Parathyroid adenoma (tissue), 2 donors: ENCODE measurements around the gene SOX12.

ENCODE experiments used
- H2AFZ ChIP-seq: fragments of 300-600 bp; sonication (generic); one replicate; pipeline ENCODE4 v1.7.0; 2017; ENCODE audit warnings: antibody characterized with exemption, mild to moderate bottlenecking
- H3K27ac ChIP-seq: fragments of 300-600 bp; sonication (generic); one replicate; pipeline ENCODE4 v1.7.0; 2017
- H3K27me3 ChIP-seq: fragments of 300-600 bp; sonication (generic); one replicate; pipeline ENCODE4 v1.7.0; 2017; ENCODE audit warnings: low read length; ENCODE audit not compliant: control insufficient read depth, insufficient read depth
- H3K36me3 ChIP-seq: fragments of 300-600 bp; sonication (generic); one replicate; pipeline ENCODE4 v1.7.0; 2017; ENCODE audit warnings: low read length; ENCODE audit not compliant: control insufficient read depth, insufficient read depth
- H3K4me1 ChIP-seq: fragments of 300-600 bp; sonication (generic); one replicate; pipeline ENCODE4 v1.7.0; 2017; ENCODE audit warnings: control low read depth
- H3K4me2 ChIP-seq: fragments of 300-600 bp; sonication (generic); one replicate; pipeline ENCODE4 v1.7.0; 2017; ENCODE audit warnings: low read length
- H3K4me3 ChIP-seq: fragments of 300-600 bp; sonication (generic); one replicate; pipeline ENCODE4 v1.7.0; 2017; ENCODE audit warnings: low read depth, low read length
- H3K79me2 ChIP-seq: fragments of 300-600 bp; sonication (generic); one replicate; pipeline ENCODE4 v1.7.0; 2017; ENCODE audit warnings: control low read depth
- H3K9ac ChIP-seq: fragments of 300-600 bp; sonication (generic); one replicate; pipeline ENCODE4 v1.7.0; 2017; ENCODE audit warnings: mild to moderate bottlenecking
- H3K9me3 ChIP-seq: fragments of 300-600 bp; sonication (generic); one replicate; pipeline ENCODE4 v1.7.0; 2017; ENCODE audit warnings: low read length; ENCODE audit not compliant: control insufficient read depth
- TF ChIP-seq, protein P1 (sequence below): fragments of 300-600 bp; sonication (generic); IDR thresholded peaks from one replicate; pipeline ENCODE4 v1.7.0; 2017; ENCODE audit warnings: antibody characterized with exemption, mild to moderate bottlenecking
- donor health status: primary hyperparathyroidism.

Gene SOX12

GRCh38 chr20:324177-325044, 941 bp upstream of the SOX12 start:
- peak overlapping the region; percentile 76 for H3K4me2 ChIP-seq
- no peaks in the 10 kb centered on the region for H3K9me3 ChIP-seq
- no peaks in the 10 kb centered on the region for H3K79me2 ChIP-seq
- H3K36me3 ChIP-seq, result no peaks in the 10 kb centered on the region
- H3K4me3 ChIP-seq, result peak overlapping the region; percentile 68
- H3K27me3 ChIP-seq, result no peaks in the 10 kb centered on the region
- peak overlapping the region; percentile 78 for H3K27ac ChIP-seq
- peaks cover 8% of the 10 kb centered on the region for H3K4me1 ChIP-seq
- no peak overlapping the region for H3K9ac ChIP-seq
- TF ChIP-seq, protein P1, sequence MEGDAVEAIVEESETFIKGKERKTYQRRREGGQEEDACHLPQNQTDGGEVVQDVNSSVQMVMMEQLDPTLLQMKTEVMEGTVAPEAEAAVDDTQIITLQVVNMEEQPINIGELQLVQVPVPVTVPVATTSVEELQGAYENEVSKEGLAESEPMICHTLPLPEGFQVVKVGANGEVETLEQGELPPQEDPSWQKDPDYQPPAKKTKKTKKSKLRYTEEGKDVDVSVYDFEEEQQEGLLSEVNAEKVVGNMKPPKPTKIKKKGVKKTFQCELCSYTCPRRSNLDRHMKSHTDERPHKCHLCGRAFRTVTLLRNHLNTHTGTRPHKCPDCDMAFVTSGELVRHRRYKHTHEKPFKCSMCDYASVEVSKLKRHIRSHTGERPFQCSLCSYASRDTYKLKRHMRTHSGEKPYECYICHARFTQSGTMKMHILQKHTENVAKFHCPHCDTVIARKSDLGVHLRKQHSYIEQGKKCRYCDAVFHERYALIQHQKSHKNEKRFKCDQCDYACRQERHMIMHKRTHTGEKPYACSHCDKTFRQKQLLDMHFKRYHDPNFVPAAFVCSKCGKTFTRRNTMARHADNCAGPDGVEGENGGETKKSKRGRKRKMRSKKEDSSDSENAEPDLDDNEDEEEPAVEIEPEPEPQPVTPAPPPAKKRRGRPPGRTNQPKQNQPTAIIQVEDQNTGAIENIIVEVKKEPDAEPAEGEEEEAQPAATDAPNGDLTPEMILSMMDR, result peak; percentile 37
- H2AFZ ChIP-seq, result peak overlapping the region; percentile 85

- Histone ChIP-seq H3K4me2 (peak overlapping the region; percentile 76), H3K27me3 (no peaks in the 10 kb centered on the region), H3K9ac (no peak overlapping the region), H3K9me3 (no peaks in the 10 kb centered on the region), H3K27ac (peak overlapping the region; percentile 79), H3K36me3 (no peaks in the 10 kb centered on the region), H3K4me1 (peaks cover 14% of the 10 kb centered on the region), H3K4me3 (peak overlapping the region; percentile 83), H2AFZ (peak overlapping the region; percentile 74), H3K79me2 (no peaks in the 10 kb centered on the region)
- TF ChIP-seq, protein P1, result no peak
These were observed 715 bp downstream of the SOX12 start for GRCh38 chr20:325889-326644.

DNA sequence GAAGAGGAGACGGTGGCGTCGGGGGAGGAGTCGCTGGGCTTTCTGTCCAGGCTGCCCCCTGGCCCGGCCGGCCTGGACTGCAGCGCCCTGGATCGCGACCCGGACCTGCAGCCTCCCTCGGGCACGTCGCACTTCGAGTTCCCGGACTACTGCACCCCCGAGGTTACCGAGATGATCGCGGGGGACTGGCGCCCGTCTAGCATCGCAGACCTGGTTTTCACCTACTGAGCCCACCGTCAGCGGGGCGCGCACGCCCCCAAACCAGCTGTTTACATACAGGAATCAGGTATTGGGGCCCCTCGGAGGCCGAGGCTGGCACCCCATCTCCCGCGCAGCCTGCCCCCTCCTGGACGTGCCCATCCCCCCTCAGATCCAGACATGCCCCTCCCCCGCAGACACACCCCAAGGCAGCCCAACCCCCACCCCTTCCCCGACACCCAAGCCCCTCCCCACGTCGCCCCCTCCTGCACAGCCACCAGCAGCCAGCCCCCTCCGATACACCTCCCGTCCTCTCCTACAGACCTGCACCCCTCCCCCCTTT, 1.4 kb downstream of the SOX12 start:
- Histone ChIP-seq H3K36me3 (no peaks in the 10 kb centered on the region), H2AFZ (peak overlapping the region; percentile 66), H3K4me3 (peak overlapping the region; percentile 83), H3K9me3 (no peaks in the 10 kb centered on the region), H3K9ac (no peak overlapping the region), H3K27me3 (no peaks in the 10 kb centered on the region), H3K27ac (peak overlapping the region; percentile 79), H3K4me2 (peak overlapping the region; percentile 76), H3K4me1 (peaks cover 14% of the 10 kb centered on the region), H3K79me2 (no peaks in the 10 kb centered on the region)
- TF ChIP-seq, protein P1, result no peak

DNA sequence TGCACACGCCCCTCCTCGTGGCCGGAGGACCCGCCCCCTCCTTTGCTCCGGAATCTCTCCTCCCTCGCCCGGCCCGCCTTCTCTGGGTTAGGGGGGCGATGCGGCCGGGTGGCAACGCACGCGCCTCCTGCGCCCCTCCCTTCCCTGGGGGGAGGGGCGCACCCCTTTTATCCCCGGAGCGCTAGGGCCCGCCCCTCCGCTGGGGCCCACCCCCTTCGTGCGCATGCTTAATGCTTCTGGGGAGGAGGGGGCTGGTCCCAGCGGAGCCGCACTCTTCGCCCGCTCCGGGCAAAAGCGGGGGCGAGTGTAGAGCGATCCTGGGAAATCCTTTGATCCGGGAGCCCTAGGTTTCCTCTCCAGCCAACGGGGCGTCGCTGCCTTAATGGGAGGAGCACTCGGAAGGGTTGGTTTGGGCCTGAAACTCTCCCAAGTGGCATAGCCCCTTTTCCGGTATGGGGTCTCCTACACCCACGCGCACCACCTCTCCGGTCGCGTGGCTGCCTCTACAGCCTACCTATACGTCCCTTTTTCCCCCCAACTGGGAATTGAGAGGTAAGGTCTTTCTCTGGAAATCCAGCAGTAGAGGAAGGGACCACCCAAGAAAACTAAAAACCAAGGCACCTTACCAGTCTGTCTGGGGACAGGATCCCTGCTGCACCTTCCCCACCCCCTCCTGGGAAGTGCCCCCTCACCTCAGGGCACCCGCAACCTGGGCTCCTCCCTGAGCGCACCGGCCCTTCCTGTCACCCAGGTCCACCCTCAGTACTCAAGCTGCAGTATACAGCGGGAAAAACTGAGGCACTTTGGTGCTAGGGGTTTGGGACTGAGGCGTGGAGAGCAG, 2.1 kb downstream of the SOX12 start:
- TF ChIP-seq, protein P1, result no peak
- peak overlapping the region; percentile 83 for H3K4me3 ChIP-seq
- H3K4me1 ChIP-seq, result peaks cover 14% of the 10 kb centered on the region
- no peaks in the 10 kb centered on the region for H3K36me3 ChIP-seq
- no peak overlapping the region for H3K9ac ChIP-seq
- H3K27ac ChIP-seq, result peak overlapping the region; percentile 79
- H3K4me2 ChIP-seq, result peak overlapping the region; percentile 76
- peak overlapping the region; percentile 39 for H2AFZ ChIP-seq
- H3K79me2 ChIP-seq, result no peaks in the 10 kb centered on the region
- no peaks in the 10 kb centered on the region for H3K9me3 ChIP-seq
- no peaks in the 10 kb centered on the region for H3K27me3 ChIP-seq
